ENCODE results near the gene OR1N1.
A peak's percentile ranks its signal among the peaks of the same experiment; 100 is the strongest.

The OR1N1 gene

GRCh38 chr9:122506964-122507363 is 20.1 kb downstream of the OR1N1 start:
- no peak overlapping the region for H3K9ac ChIP-seq (ENCODE audit: low read length)
- H3K9me3 ChIP-seq (replicated peaks; ENCODE audit: insufficient read depth, low read length), result no peaks in the 10 kb centered on the region
- H3K27ac ChIP-seq (ENCODE audit: low read length), result no peak overlapping the region
- no peaks in the 10 kb centered on the region for H3F3A ChIP-seq (ENCODE audit: insufficient read depth, low read length)
- H4K20me1 ChIP-seq (ENCODE audit: insufficient read depth, low read length), result no peaks in the 10 kb centered on the region
- H3K36me3 ChIP-seq (replicated peaks; ENCODE audit: insufficient read depth, low read length), result no peaks in the 10 kb centered on the region
- TF ChIP-seq EZH2 (optimal IDR thresholded peaks at IDR 0.05; ENCODE audit: low read depth, low read length), result no peak
- TF ChIP-seq EZH2phosphoT487 (IDR thresholded peaks at IDR 0.05; ENCODE audit: low read length), result no peak
- TF ChIP-seq CTCF (IDR thresholded peaks at IDR 0.05; ENCODE audit: low read length), result no peak
- DNase-seq, result no peak
- H3K4me1 ChIP-seq (ENCODE audit: low read length), result no peaks in the 10 kb centered on the region
- H3K4me2 ChIP-seq (ENCODE audit: low read depth, low read length), result no peak overlapping the region
- H3K27me3 ChIP-seq (replicated peaks; ENCODE audit: insufficient read depth, low read length), result no peaks in the 10 kb centered on the region
- H2AFZ ChIP-seq (ENCODE audit: low read length), result no peak overlapping the region
- H3K9me2 ChIP-seq (replicated peaks; ENCODE audit: insufficient read depth, low read length), result no peaks in the 10 kb centered on the region
- H3K79me2 ChIP-seq (ENCODE audit: low read length), result no peaks in the 10 kb centered on the region
- H3K4me3 ChIP-seq (ENCODE audit: low read length), result no peak overlapping the region

GRCh38 chr9:122498883-122499288 is 28.2 kb downstream of the OR1N1 start:
- H3K9me2 ChIP-seq (replicated peaks; ENCODE audit: insufficient read depth, low read length), result no peaks in the 10 kb centered on the region
- no peaks in the 10 kb centered on the region for H3K36me3 ChIP-seq (replicated peaks; ENCODE audit: insufficient read depth, low read length)
- H3K4me2 ChIP-seq (ENCODE audit: low read depth, low read length), result no peak overlapping the region
- H2AFZ ChIP-seq (ENCODE audit: low read length), result no peak overlapping the region
- no peak overlapping the region for H3K4me3 ChIP-seq (ENCODE audit: low read length)
- H3K27me3 ChIP-seq (replicated peaks; ENCODE audit: insufficient read depth, low read length), result no peaks in the 10 kb centered on the region
- no peak for TF ChIP-seq EZH2 (optimal IDR thresholded peaks at IDR 0.05; ENCODE audit: low read depth, low read length)
- peak; percentile 87 for TF ChIP-seq CTCF (IDR thresholded peaks at IDR 0.05; ENCODE audit: low read length)
- no peak for TF ChIP-seq EZH2phosphoT487 (IDR thresholded peaks at IDR 0.05; ENCODE audit: low read length)
- H3K79me2 ChIP-seq (ENCODE audit: low read length), result no peaks in the 10 kb centered on the region
- no peak overlapping the region for H3K27ac ChIP-seq (ENCODE audit: low read length)
- H3K9ac ChIP-seq (ENCODE audit: low read length), result no peak overlapping the region
- no peaks in the 10 kb centered on the region for H4K20me1 ChIP-seq (ENCODE audit: insufficient read depth, low read length)
- no peaks in the 10 kb centered on the region for H3K9me3 ChIP-seq (replicated peaks; ENCODE audit: insufficient read depth, low read length)
- DNase-seq, result peak; percentile 56
- no peaks in the 10 kb centered on the region for H3K4me1 ChIP-seq (ENCODE audit: low read length)
- H3F3A ChIP-seq (ENCODE audit: insufficient read depth, low read length), result no peaks in the 10 kb centered on the region

- no peak overlapping the region for H3K4me2 ChIP-seq (ENCODE audit: low read depth, low read length)
- H4K20me1 ChIP-seq (ENCODE audit: insufficient read depth, low read length), result no peaks in the 10 kb centered on the region
- no peaks in the 10 kb centered on the region for H3K9me2 ChIP-seq (replicated peaks; ENCODE audit: insufficient read depth, low read length)
- H3F3A ChIP-seq (ENCODE audit: insufficient read depth, low read length), result no peaks in the 10 kb centered on the region
- TF ChIP-seq CTCF (IDR thresholded peaks at IDR 0.05; ENCODE audit: low read length), result no peak
- no peak for TF ChIP-seq EZH2 (optimal IDR thresholded peaks at IDR 0.05; ENCODE audit: low read depth, low read length)
- no peak for TF ChIP-seq EZH2phosphoT487 (IDR thresholded peaks at IDR 0.05; ENCODE audit: low read length)
- H3K4me3 ChIP-seq (ENCODE audit: low read length), result no peak overlapping the region
- H3K9ac ChIP-seq (ENCODE audit: low read length), result no peak overlapping the region
- DNase-seq, result no peak
- H3K4me1 ChIP-seq (ENCODE audit: low read length), result no peaks in the 10 kb centered on the region
- no peak overlapping the region for H3K27ac ChIP-seq (ENCODE audit: low read length)
- H3K9me3 ChIP-seq (replicated peaks; ENCODE audit: insufficient read depth, low read length), result no peaks in the 10 kb centered on the region
- no peaks in the 10 kb centered on the region for H3K27me3 ChIP-seq (replicated peaks; ENCODE audit: insufficient read depth, low read length)
- H3K79me2 ChIP-seq (ENCODE audit: low read length), result no peaks in the 10 kb centered on the region
- H3K36me3 ChIP-seq (replicated peaks; ENCODE audit: insufficient read depth, low read length), result no peaks in the 10 kb centered on the region
- no peak overlapping the region for H2AFZ ChIP-seq (ENCODE audit: low read length)
These were observed 48.0 kb downstream of the OR1N1 start for GRCh38 chr9:122479062-122479461.

Measured in MM.1S (cell line).